Gastroesophageal sphincter (tissue), 4 donors: ENCODE measurements around the gene CNTNAP1. TPM values are rescaled to one million over a fixed set of nuclear protein-coding genes. Genes with fewer than 3 reads are reported as not detected.

Experiments
- ATAC-seq: fragments of 150-250 bp; one replicate; pipeline ENCODE4 v1.9.1; 2016; ENCODE audit warnings: mild to moderate bottlenecking, moderate library complexity
- H3K27ac ChIP-seq, 4 donors: fragments of 200-600 bp; sonication (generic) in 3 of 4; 1 replicate in 3 of 4; 2 replicates in 1 of 4; pipeline ENCODE4 v1.5.1; 2016 to 2019
- H3K27me3 ChIP-seq: fragments of 200-600 bp; sonication (generic); one replicate; pipeline ENCODE4 v1.5.1; 2019
- H3K36me3 ChIP-seq, 2 donors: fragments of 200-600 bp; sonication (generic); one replicate each; pipeline ENCODE4 v1.5.1; 2019; ENCODE audit warnings: control low read depth in 1 of 2
- H3K4me1 ChIP-seq, 3 donors: fragments of 200-600 bp; sonication (generic); 1 replicate in 2 of 3; 2 replicates in 1 of 3; pipeline ENCODE4 v1.5.1; 2016 to 2019; ENCODE audit warnings: control low read depth in 2 of 3
- H3K4me3 ChIP-seq, 2 donors: fragments of 200-600 bp; sonication (generic); one replicate each; pipeline ENCODE4 v1.5.1; 2019; ENCODE audit warnings: mild to moderate bottlenecking in 1 of 2, moderate library complexity in 1 of 2
- H3K9me3 ChIP-seq, 3 donors: fragments of 200-600 bp; sonication (generic); one replicate each; pipeline ENCODE4 v1.5.1; 2017 to 2019; ENCODE audit warnings: control low read depth in 2 of 3
- CTCF ChIP-seq, 4 experiments: fragments of 200-600 bp in 2 of 4; fragments of 450-650 bp in 2 of 4; sonication (generic) in 1 of 4; IDR thresholded peaks; one replicate each; pipeline ENCODE4 v1.5.1; 2017 to 2019; ENCODE audit warnings: antibody characterized with exemption in 4 of 4, mild to moderate bottlenecking in 2 of 4, moderate library complexity in 2 of 4
- EP300 ChIP-seq: sonication (generic); formaldehyde crosslinking; IDR thresholded peaks from one replicate; pipeline ENCODE4 v1.6.1; 2017; ENCODE audit warnings: antibody characterized with exemption, mild to moderate bottlenecking
- POLR2A ChIP-seq, 2 donors: fragments of 450-650 bp; IDR thresholded peaks; one replicate each; pipeline ENCODE4 v1.6.1; 2017; ENCODE audit warnings: antibody characterized with exemption in 2 of 2, mild to moderate bottlenecking in 2 of 2, moderate library complexity in 1 of 2
- POLR2AphosphoS5 ChIP-seq: sonication (generic); formaldehyde crosslinking; IDR thresholded peaks from one replicate; pipeline ENCODE4 v1.6.1; 2017; ENCODE audit warnings: antibody characterized with exemption
- WGBS, 2 donors: methylation state at CpG; one replicate each; pipeline ENCODE4 v1.1.5; 2018; ENCODE audit warnings: low coverage in 1 of 2; 5-methylcytosine and 5-hydroxymethylcytosine counted together
- total RNA-seq, 4 donors: library from RNA; depleted of rRNA; stranded (reverse); fragments of >200 nt; gene quantifications; one replicate each; pipeline ENCODE4 v1.1.0, GENCODE V29; 2016

CNTNAP1 gene
- total RNA-seq, 4 donors from 2014 or later, result 1.7 to 14.5 (median 9.1) TPM

GRCh38 chr17:42676424-42677011 lies 5.8 kb upstream of the CNTNAP1 start, which contains the start of gene PLEKHH3:
TSS of gene PLEKHH3 (minus strand) at chr17:42676994. CDS start at chr17:42676563, 431 bp downstream.
- Histone ChIP-seq H3K4me1 (peaks cover 3 to 84% (median 43%) of the 10 kb centered on the region in 3 donors), H3K27ac (peak within 1 kb of the TSS; percentile 94 to 99 (median 98)), H3K27me3 (no peaks in the 10 kb centered on the region), H3K9me3 (no peaks in the 10 kb centered on the region), H3K4me3 (peak within 1 kb of the TSS; percentile 81 to 83), H3K36me3 (peaks cover 0 to 23% of the 10 kb centered on the region in 2 donors)
- 0% methylated on average over 2 of the region's 51 CpGs; no CpG with 5 or more reads in 1 of the 2 donors for WGBS, 2 donors
- no peak for TF ChIP-seq EP300
- TF ChIP-seq POLR2AphosphoS5, result no peak
- TF ChIP-seq CTCF (IDR thresholded peaks at IDR 0.05), result peak in 3 of 4 experiments; percentile 37 to 51 (median 42)
- TF ChIP-seq POLR2A (IDR thresholded peaks at IDR 0.05), result peak; percentile 82 to 83
- no peak for ATAC-seq

GRCh38 chr17:42677012-42677857 lies 5.1 kb upstream of the CNTNAP1 start:
- H3K27ac ChIP-seq, result peak overlapping the region; percentile 94 to 99 (median 98)
- 0% methylated on average over 7 to 18 of the region's 33 CpGs for whole genome bisulfite sequencing, 2 donors
- no peaks in the 10 kb centered on the region for H3K27me3 ChIP-seq
- TF ChIP-seq POLR2A (IDR thresholded peaks at IDR 0.05) (no peak), EP300 (no peak), POLR2AphosphoS5 (peak; percentile 60)
- H3K4me3 ChIP-seq, result peak overlapping the region; percentile 81 to 83
- H3K9me3 ChIP-seq, result no peaks in the 10 kb centered on the region
- peak; percentile 89 for ATAC-seq
- H3K36me3 ChIP-seq, result peaks cover 0 to 15% of the 10 kb centered on the region in 2 donors
- peaks cover 3 to 85% (median 51%) of the 10 kb centered on the region in 3 donors for H3K4me1 ChIP-seq

GRCh38 chr17:42677921-42678781 lies 4.2 kb upstream of the CNTNAP1 start:
- H3K4me1 ChIP-seq, result peaks cover 3 to 85% (median 58%) of the 10 kb centered on the region in 3 donors
- TF ChIP-seq POLR2AphosphoS5, result peak; percentile 23
- TF ChIP-seq POLR2A (IDR thresholded peaks at IDR 0.05), result peak in 1 of 2 donors; percentile 57
- no peak for TF ChIP-seq CTCF (IDR thresholded peaks at IDR 0.05)
- no peak for TF ChIP-seq EP300

GRCh38 chr17:42678951-42679491 lies 3.3 kb upstream of the CNTNAP1 start:
- Histone ChIP-seq H3K27ac (peak overlapping the region; percentile 94 to 99 (median 98)), H3K9me3 (no peaks in the 10 kb centered on the region), H3K4me3 (peak overlapping the region; percentile 23 to 81), H3K36me3 (no peaks in the 10 kb centered on the region), H3K27me3 (no peaks in the 10 kb centered on the region), H3K4me1 (peaks cover 3 to 85% (median 54%) of the 10 kb centered on the region in 3 donors)
- peak; percentile 40 for TF ChIP-seq POLR2AphosphoS5
- no peak for TF ChIP-seq EP300
- no peak for TF ChIP-seq CTCF (IDR thresholded peaks at IDR 0.05)
- no peak for ATAC-seq
- WGBS, 2 donors, result 0% methylated on average over 3 of the region's 18 CpGs

More at GRCh38 chr17:42677921-42678781, 4.2 kb upstream of the CNTNAP1 start:
- peak; percentile 41 for ATAC-seq
- Histone ChIP-seq H3K4me3 (peak overlapping the region; percentile 81 to 83), H3K27ac (peak overlapping the region; percentile 94 to 99 (median 98)), H3K9me3 (no peaks in the 10 kb centered on the region), H3K27me3 (no peaks in the 10 kb centered on the region), H3K36me3 (peaks cover 0 to 6% of the 10 kb centered on the region in 2 donors)
- 0% methylated on average over 1 to 6 of the region's 53 CpGs for WGBS, 2 donors
